ENCODE measurements around the gene TANC2.

Gene TANC2

DNA sequence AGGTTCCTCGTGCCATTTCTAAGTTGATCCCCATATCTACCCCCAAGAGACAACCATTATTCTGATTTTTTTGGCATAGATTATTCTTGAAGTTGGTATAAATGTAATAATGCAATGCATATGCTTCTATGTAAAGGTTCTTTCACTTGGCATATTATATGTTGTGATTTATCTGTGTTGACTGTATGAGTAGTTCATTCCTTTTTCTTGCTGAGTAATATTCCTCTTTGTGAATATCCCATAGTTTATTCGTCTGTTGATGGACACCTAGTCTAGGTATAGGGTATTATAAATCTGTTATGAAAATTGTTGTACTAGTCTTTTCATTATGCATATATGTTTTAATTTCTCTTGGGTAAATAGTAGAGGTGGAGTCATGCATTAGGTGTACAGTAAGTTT, 36.6 kb downstream of the TANC2 start:
- H3K27ac ChIP-seq, result no peak overlapping the region
- TF ChIP-seq CTCF (IDR thresholded peaks at IDR 0.05; ENCODE audit: low read depth, low read length), result no peak

DNA sequence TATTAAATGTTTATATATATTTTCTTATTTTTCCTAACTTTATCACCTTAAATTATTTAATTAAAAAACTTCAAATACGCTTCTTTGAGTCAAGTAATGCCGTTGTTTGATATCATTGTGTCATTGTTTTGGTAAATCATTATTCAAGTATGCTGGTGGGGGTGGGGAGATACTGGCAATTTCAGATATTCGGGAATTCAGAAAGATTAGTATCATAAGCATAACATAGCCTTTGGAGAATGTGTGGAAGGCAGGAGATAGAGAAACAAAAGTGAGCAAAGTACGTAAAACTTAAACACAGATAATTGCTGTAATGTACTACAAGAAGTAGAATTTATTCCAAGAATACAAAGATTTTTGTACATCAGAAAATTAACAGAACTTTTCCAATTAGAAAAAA, 49.8 kb downstream of the TANC2 start:
- no peak for DNase-seq
- TF ChIP-seq CTCF (IDR thresholded peaks at IDR 0.05; ENCODE audit: low read depth, low read length), result no peak
- no peaks in the 10 kb centered on the region for H3K27me3 ChIP-seq (ENCODE audit: insufficient read depth, low read depth, severe bottlenecking)
- no peak overlapping the region for H3K4me3 ChIP-seq (ENCODE audit: low read depth, low read length)
- no peak overlapping the region for H3K27ac ChIP-seq
- H3K9me3 ChIP-seq (ENCODE audit: severe bottlenecking), result no peaks in the 10 kb centered on the region
- no peaks in the 10 kb centered on the region for H3K36me3 ChIP-seq

More for the DNA sequence above, 36.6 kb downstream of the TANC2 start:
- Histone ChIP-seq H3K27me3 (ENCODE audit: insufficient read depth, low read depth, severe bottlenecking) (no peaks in the 10 kb centered on the region), H3K4me3 (ENCODE audit: low read depth, low read length) (no peak overlapping the region), H3K9me3 (ENCODE audit: severe bottlenecking) (no peaks in the 10 kb centered on the region), H3K36me3 (no peaks in the 10 kb centered on the region; the same call in 1 of the 2 replicates)
- no peak for DNase-seq
